ENCODE measurements around the gene DAP. TPM values are rescaled to one million over a fixed set of nuclear protein-coding genes. Genes with fewer than 3 reads are reported as not detected.

DAP gene
- total RNA-seq, 1 donor from 2014 or later, result 41.1 TPM

DNA sequence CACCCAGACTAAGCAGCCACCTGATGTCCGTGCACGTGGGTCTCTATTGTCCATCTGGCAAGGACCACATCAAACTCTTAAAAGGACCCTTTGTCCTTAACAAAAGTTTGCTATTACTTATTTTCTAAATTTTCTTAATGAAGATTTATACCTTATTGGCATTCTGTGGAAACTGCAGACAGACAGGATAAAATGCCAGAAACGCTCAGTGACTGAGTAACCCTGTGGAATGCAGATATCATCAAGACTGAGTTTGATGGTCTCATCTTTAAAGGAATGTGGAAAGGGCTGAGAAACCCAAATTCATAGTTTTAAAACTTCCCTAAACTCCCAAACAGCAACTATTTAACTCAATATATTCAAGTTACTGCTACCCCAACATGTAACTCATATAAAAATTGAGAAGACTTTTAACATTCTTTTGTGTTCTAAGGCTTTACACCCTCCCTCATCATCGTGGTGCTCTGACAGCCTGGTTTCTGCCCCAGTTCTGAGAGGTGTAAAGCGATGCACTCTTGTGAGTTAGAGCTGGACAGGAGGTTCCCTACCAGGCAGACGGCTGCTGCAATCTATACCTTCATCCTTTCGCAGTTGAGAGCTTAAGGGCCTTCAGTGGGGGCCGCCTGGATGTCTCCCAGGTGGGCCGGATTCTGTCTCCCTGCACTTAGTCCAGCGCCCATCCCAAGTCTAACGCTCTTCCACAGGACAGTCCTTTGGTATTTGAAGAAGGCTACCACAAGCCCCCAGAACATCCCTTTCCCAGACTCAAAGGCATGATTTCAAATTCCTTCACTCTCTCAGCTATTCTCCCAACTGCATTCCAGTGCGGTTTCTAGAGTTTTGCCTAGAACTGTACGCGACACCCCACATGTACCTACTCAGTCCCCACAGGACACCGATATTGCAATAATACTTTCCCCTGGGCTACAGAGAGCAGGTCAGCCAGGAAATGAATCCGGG lies 68.9 kb downstream of the DAP start:
- DNase-seq (ENCODE audit: low read depth, low spot score), result no peak

DNA sequence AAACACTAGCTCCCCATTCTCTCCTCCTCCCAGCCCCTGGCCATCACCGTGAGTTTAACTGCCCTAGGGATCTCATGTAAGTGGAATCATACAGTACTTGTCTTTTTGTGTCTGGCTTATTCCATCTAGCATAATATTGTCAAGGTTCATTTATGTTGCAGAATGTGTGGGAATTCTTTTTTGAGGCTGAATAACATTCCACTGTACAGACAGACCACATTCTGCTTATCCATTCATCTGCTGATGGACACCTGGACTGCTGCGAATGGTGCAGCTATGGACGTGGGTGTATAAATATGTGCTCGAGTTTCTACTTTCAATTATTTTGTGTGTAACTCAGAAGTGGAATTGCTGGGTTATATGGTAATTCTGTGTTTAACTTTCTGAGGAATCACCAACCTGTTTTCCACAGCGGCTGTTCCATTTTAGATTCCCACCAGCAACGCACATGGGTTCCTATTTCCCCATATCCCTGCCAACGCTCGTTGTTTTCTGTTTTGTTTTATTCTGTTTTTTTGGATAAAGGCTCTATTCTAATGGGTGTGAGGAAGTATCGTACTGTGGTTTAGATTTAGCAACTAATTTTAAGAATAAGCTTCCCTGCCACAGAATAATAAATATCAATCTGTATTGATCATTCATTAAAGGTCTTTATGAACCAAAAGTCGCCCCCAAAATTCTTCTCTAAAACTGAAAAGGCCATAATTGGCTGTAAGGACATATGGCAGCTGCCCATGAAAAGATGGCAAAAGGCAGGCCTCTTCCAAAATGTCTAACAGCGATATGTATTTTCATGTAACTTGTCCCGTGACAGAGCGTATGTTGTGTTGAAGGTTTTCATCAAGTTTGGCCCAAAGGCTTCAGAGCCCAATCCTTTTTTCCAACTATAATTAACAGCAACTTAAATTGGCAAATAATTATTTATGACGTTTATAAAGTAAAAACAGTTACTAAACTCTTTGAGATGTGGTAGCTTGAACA lies 70.3 kb downstream of the DAP start:
- DNase-seq (ENCODE audit: low read depth, low spot score), result no peak

DNA sequence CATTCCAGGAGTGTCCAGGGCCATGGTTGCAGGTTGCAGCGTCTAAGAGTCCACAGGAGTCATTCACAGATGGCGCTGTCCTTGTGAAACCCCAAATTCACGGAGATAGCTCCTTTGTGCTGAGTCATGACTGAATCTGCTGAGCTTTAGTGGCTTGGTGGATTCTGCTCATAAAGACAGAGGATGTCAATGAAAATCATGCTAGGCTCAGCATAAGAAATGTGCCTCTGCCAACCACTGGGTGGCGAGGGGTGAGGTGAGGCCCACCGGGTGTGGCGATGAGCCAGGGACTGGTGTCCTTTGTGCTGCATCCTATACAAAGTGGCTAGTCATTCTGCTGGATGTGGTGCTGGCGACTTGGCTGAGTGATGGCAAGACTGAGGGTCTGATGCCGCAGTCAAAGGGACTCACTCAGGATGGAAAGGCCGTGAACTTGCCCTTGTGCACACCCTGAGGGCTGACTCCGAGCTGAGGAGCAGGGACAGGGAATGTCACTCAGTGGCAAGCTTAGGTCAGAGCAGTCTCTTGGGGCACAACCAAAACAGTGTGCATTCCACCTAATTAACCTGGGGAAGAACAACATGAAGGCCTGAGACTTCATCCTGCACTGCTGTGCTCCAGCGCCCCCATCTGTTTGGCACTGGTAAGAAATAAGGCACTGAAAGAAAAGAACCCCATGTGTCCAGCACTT lies 71.5 kb downstream of the DAP start:
- no peak for DNase-seq (ENCODE audit: low read depth, low spot score)

DNA sequence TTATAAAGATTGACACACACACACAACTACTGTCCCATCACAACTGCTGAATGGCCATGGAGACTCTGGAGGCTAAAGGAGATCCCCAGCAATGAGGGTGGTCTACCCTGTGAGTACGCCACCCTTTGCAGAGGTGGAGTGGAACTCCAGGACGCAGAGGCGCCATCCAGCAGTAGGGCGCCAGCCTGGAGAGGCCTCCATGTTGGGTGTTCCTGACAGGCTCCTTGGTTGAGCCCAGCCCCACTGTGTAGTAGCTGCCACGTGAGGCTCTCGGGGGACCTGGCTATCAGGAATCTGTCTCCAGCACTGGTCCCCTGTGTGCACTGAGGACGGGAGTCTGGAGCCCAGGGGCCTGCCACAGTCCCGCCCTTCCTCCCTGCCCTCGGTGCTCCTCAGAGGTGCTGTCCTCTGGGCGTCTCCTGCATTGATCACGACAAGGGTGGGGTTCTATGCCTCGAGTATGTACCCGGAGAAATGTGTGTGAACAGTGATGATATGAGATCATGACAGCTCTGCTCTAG lies 72.3 kb downstream of the DAP start:
- no peak for DNase-seq (ENCODE audit: low read depth, low spot score)

DNA sequence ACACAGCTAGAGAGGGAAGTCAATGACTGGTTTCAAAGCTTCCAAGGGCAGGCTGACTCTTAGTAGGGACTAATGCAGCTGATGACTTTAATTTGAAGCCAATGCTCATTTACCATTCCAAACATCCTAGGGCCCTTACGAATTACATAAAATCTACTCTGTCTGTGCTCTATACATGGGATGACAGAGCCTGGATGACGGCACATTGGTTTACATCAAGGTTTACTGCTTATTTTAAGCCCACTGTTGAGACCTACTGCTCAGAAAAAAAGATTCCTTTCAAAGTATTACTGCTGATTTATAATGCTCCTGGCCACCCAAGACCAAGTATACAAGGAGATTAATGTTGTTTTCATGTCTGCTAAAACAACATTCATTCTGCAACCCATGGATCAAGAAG lies 74.1 kb downstream of the DAP start:
- DNase-seq (ENCODE audit: low read depth, low spot score), result no peak

DNA sequence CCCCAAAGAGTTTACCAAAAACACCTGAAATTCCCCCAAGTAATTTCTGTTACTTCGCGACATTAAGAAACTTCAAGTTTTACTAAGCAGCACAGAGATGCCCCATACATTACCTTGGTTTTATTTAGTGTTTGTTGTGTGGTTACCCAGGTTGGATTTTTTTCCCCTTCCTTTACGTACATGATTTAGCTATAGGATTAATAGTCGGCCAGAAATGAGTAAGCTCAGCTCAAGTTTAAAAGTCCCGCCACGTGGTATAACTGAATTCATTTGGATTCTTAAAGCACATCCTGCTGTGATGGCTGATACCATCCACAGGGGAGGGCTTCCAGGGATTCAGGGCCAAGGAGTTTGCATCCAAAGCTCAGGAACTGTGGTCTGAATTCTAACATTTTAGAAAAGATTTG lies 75.9 kb downstream of the DAP start:
- no peak for DNase-seq (ENCODE audit: low read depth, low spot score)

DNA sequence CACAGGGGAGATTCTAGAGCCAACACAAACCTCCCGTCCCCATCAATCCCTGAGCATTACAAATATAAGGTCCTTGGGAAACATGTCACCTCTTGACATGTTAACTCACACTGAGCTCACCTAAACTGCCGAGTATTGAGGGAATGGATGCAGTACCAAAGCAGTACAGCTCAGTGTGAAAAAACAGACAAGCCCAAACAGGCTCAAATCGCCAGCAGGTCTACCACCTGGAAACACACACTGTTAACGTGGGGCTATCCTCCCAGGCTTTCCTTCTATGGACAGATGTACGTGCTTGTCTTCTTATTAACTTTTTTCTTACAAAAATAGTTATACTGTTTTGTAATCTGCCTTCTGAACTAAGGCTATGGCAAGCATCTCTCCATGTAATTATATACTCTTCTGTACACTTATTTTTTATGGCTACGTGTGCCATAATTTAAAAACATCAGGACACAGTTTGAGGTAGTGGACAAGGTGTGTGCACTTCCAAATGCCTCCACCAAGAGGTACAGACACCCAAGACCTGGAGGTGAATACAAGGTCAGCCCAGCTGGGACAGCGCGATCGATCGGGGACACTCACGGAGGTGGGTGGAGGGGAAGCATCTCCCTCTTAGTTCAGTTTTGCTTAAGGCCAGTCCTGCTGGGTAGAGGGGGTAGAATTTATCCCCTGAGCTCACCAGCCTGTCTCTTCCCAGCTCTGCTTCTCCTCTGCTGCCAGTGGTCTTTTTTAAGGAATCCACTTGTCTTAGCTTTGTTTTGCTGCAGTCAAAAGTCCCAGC lies 76.5 kb downstream of the DAP start:
- no peak for DNase-seq (ENCODE audit: low read depth, low spot score)

DNA sequence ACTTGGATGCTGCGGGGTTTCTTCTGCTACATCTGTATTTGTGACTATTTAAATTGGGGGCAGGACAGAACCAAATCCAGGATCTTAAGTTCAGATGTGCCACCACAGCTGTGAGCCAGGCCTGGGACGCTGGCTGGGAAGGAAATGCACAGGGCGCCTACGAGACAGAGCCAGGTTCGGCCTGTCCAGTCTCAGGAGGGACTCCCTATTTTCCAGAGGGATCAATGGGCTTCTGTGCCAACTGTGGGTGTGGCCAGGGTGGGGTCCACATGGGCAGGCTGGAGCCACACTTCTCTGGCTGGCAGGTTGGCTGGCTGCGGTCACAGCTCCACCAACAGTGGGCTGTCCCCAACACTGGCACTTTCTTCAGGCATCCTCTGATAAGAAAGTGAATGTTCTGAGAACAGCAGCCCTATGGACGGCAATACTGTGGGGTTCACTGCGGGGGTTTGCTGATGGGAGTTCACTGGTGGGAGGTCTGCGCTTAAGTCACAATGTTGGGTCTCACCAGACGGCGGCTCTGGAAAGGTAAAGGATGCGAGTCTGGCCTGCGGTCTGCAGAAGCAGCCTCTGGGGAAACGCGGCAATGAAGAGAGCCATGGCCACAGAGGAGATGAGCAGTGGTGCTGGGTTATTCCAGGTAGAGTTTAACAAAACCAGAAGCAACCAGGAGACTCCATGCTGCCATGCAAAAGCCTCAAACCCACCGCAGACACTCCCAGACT lies 78.1 kb downstream of the DAP start:
- DNase-seq (ENCODE audit: low read depth, low spot score), result no peak

DNA sequence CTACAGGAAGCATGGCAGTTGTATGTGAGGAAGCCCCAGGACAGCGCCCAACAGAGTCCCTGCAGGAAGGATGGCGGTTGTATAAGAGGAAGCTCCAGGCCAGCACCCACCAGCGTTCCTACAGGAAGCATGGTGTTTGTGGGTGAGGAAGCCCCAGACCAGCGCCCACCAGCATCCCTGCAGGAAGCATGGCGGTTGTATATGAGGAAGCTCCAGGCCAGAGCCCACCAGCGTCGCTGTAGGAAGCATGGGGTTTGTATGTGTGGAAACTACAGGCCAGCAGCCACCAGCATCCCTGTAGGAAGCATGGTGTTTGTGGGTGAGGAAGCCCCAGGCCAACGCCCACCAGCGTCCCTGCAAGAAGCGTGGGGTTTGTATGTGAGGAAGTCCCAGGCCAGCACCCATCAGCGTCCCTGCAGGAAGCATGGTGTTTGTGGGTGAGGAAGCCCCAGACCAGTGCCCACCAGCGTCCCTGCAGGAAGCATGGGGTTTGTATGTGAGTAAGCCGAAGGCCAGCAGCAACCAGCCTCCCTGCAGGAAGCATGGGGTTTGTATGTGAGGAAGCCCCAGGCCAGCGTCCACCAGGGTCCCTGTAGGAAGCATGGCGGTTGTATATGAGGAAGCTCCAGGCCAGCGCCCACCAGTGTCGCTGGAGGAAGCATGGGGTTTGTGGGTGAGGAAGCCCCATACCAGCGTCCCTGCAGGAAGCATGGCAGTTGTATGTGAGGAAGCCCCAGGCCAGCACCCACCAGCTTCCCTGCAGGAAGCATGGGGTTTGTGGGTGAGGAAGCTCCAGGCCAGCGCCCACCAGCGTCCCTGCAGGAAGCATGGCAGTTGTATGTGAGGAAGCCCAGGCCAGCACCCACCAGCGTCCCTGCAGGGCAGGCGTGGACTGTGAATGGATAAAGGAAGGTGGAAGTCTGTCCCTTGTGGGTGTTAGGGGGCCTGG lies 79.0 kb downstream of the DAP start:
- no peak for DNase-seq (ENCODE audit: low read depth, low spot score)

DNA sequence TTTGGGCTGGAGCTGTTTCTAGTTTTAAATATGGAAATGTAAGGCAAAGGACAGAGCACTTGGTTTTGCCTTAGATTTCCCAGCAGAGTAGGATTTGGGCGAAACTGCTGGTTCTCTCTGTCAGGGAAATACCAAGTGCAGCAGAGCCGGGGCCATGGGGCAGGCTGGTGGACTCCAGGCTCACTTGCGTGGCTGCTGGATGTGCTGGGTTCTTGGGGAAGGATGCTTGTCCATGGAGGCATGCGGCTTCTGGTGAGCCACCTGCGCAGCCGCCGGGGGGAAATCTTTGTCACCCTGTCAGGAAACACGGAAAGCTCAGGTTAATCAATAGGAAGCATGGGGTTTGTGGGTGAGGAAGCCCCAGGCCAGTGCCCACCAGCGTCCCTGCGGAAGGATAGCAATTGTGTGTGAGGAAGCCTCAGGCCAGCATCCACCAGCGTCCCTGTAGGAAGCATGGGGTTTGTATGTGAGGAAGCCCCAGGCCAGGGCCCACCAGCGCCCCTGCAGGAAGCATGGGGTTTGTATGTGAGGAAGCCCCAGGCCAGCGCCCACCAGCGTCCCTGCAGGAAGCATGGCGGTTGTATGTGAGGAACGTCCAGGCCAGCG lies 80.1 kb downstream of the DAP start:
- no peak for DNase-seq (ENCODE audit: low read depth, low spot score)

DNA sequence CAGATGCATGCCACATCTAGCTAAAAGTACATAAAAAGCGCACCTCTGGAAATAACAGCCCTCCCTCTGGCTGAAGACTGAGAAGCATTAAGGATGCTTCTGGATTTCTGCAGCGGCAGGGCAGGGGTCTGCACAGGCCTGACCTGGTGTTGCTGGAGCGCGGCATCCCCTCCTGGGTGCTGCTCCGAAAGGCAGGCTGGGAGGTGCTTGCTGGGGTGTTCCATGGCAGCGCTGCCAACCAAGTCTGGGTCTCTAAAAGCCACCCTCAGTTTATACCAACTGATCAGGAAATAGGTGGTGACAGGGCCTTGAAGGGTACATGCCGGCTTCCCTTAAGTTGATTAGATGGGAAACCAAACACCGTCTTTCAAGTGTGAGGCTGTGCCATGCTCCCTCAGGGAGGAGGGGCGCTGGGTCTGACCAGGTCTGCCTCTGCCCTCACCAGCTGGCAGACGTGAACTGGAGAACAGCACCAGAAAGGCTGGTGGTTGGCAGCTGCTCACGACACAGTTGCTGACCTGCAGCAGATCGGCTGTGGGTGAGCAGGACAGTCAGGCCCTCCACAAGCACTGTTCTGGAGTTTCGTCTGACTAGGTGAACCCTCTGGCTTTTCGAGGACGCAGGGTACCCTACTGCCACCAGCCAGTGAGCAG lies 81.6 kb downstream of the DAP start:
- DNase-seq (ENCODE audit: low read depth, low spot score), result no peak

DNA sequence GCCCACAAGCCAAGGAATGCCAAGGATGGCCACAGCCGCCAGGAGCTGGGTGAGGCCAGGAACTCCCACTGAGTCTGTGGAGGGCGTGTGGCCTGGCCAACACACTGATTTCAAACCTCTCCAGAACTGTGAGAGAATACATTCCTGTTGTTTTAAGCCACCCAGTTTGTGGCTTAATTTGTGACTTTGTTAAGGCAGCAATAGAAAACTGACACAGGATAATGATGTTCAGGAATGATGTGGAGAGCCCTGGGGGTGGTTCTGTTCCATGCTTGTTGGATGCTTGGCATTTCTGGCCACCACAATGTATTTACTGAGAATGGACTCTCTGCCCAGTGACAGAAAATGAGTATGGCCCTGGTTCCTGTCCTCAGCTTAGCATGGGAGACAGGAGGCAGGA lies 82.8 kb downstream of the DAP start:
- DNase-seq (ENCODE audit: low read depth, low spot score), result no peak

DNA sequence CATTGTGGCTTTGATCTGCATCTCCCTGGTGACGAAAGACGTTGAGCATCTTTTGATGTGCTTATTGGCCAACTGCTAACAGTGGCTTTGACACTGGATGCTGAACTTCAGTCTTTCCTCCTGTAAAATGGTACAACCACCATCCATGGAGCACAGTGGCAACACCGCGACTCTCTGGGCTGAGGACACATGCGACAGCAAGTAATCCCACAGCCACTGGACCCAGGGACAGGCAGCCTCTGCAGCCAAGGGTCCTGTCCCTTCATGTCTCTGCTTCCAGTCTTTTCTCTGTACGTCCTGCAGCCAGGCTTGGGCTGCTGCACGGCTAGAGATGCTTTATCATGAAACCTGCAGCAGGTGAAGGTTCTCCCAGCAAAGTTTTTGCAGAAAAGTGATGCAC lies 83.5 kb downstream of the DAP start:
- DNase-seq (ENCODE audit: low read depth, low spot score), result no peak

DNA sequence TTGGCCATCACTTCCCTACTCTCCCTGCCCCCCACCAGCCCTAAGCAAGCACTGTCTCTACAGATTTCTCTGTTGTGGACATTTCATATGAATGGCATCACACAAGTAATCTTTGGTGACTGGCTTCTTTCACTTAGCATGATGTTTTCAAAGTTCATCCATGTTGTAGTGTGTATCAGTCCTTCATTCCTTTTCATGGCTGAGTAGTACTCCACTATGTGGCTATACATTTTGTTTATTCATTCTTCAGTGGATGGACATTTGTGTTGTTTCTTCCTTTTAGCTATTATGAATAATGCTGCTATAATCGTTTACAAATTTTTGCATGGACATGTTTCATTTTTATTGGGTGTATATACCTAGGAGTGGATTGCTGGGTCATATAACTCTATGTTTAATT lies 84.1 kb downstream of the DAP start:
- DNase-seq (ENCODE audit: low read depth, low spot score), result no peak

DNA sequence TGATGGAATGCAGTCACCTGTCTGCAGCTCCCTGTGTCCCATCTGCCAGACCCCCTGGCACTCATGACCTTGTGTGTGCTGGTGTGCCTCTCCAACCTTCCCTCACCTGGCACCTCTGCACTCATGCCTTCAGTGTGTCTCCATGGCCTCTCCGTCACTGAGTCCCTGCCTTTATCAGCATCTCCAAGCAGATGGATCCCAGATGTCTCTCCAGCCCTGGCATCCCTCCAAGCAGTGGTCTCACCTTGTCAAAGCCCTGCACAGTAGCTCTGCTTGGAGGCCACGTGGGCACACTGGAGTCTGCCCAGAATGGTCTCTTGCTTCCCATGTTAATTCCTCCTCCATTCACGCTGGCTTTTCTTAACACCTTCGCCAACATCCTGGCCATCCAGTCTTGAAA lies 84.8 kb downstream of the DAP start:
- DNase-seq (ENCODE audit: low read depth, low spot score), result no peak

DNA sequence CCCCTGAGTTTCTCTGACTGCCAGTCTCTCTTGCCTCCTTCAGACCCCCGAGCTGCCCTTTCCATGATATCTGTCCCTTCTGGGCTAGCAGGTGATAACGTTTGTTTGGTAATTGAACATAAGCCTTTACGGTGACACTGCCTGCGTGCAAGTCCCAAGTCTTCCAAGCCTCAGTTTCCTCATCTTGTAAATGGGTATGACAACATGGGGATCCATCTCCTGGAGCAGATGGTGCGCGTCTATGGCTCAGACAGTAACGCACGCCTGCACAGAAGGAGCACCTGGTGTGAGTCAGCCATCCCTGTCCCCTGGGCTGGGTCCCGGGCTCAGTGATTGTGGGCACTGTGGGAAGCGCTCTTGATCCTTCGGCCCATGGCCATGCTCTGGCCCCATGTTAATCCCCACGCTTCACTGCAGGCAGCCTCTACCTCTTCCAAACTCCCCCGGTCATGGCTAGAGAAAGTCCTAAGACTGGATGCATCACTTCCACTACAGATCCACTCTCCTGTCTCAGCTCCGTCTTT lies 85.8 kb downstream of the DAP start:
- no peak for DNase-seq (ENCODE audit: low read depth, low spot score)

DNA sequence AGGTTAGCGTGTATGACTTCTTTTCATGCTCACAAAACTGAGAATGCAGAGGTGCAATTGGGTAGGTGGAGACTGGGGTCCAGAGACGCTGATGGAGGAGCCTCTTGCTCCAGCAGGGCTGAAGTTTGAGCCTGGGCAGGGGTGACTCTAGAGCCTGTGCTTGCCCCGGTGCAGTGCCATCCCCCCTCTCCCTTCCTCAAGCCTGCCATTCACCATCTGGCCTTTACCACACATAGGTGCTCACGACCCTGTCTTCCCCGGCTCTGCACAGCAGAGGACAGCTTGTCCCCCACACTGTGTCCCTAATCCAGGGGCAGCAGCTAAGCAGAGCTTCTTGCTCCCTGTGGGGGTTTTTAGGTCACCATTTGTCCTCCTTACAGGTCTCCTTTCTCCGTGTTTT lies 86.5 kb downstream of the DAP start:
- DNase-seq (ENCODE audit: low read depth, low spot score), result no peak

DNA sequence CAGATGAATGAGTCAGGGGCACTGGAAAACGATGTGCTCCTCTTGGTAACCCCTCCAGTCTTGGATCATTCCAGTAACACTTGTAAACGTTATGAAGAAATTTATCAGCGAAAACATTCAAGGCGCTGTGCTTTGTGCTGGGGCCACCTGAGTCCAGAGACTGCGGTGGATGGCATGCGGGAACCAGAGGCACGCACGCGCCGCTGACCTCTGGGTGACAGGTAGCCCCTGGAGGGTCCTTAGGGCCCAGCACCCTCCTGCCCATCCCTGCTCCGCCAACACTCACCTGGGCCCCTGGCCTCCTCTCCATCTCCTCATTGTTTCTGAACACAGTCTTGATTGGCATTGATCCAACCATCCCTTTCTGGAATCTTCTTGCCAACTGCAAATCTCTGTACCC lies 86.9 kb downstream of the DAP start:
- no peak for DNase-seq (ENCODE audit: low read depth, low spot score)

Data from pulmonary artery endothelial cell (primary cell).